ACC112 (cell line): ENCODE data around the gene ANLN.

ENCODE experiments used
- H2AFZ ChIP-seq: fragments of 200-600 bp; sonication (generic); one replicate; pipeline ENCODE4 v1.6.0; 2017; ENCODE audit warnings: antibody characterized with exemption, low read length; ENCODE audit not compliant: unreplicated experiment
- H3K27ac ChIP-seq: fragments of 200-600 bp; sonication (generic); 2 replicates; pipeline ENCODE4 v1.5.1; 2014; ENCODE audit warnings: low read depth, mild to moderate bottlenecking, antibody characterized with exemption, low read length, moderate library complexity
- H3K27me3 ChIP-seq: fragments of 200-600 bp; sonication (generic); 2 replicates; pipeline ENCODE4 v1.6.1; 2014; ENCODE audit warnings: mild to moderate bottlenecking, antibody characterized with exemption, low read length, moderate library complexity, mixed read lengths; ENCODE audit not compliant: insufficient read depth
- H3K36me3 ChIP-seq: fragments of 200-600 bp; sonication (generic); 2 replicates; pipeline ENCODE4 v1.6.1; 2016; ENCODE audit warnings: mild to moderate bottlenecking, antibody characterized with exemption, low read length, moderate library complexity, mixed read lengths; ENCODE audit not compliant: insufficient read depth
- H3K4me1 ChIP-seq: fragments of 200-600 bp; sonication (generic); one replicate; pipeline ENCODE4 v1.6.1; 2016; ENCODE audit warnings: low read length, mixed read lengths; ENCODE audit not compliant: insufficient read depth, unreplicated experiment, control insufficient read depth
- H3K4me3 ChIP-seq: fragments of 200-600 bp; sonication (generic); 2 replicates; pipeline ENCODE4 v1.5.1; 2014; ENCODE audit warnings: mild to moderate bottlenecking, low read depth, low read length
- H3K79me2 ChIP-seq: fragments of 200-600 bp; sonication (generic); one replicate; pipeline ENCODE4 v1.6.0; 2016; ENCODE audit warnings: low read length; ENCODE audit not compliant: control insufficient read depth, unreplicated experiment, insufficient read depth

ANLN gene

DNA sequence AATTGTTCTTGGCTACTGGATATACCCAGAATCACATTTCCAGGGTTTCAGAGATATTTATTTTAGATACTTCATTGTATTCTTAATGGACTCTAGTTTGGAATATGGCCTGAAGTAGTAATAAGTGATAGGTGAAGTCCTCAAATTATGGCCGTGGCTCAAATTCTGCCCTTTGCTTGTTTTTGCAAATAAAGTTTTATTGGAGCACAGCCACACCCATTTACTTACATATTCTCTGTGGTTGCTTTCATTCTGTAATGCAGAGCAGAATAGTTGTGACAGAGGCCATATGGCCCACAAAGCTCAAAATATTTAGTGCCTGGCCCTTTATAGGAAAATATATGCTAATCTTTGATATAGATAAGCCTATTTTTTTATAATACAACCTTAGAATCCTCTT is 19.5 kb downstream of the ANLN start:
- Histone ChIP-seq H2AFZ (no peak overlapping the region), H3K27me3 (no peaks in the 10 kb centered on the region), H3K36me3 (peaks cover 36% of the 10 kb centered on the region), H3K27ac (no peak overlapping the region), H3K4me3 (no peak overlapping the region), H3K79me2 (peaks cover 41% of the 10 kb centered on the region), H3K4me1 (peaks cover 6% of the 10 kb centered on the region)

DNA sequence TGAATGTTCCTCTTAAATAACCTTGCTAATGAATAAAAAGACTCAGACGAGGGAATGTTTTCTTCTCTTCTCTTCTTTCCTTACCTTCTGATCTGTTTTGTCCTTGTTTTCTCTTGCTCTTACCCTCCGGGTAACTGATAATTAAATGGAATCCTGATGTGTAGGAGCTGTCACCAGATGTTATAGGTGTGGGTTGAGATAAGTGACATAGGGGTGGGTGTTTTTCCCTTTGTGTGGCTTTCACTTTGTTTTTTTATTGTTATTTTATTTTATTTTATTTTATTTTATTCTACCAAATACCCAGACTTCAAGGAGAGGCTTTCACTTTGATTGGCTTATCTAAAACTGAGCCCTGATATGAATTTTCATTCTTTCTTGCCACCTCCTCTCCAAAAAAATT is 25.5 kb downstream of the ANLN start:
- Histone ChIP-seq H3K79me2 (peaks cover 11% of the 10 kb centered on the region), H3K4me3 (no peak overlapping the region), H3K36me3 (peaks cover 22% of the 10 kb centered on the region), H3K27me3 (no peaks in the 10 kb centered on the region), H3K4me1 (no peaks in the 10 kb centered on the region), H3K27ac (no peak overlapping the region), H2AFZ (no peak overlapping the region)

DNA sequence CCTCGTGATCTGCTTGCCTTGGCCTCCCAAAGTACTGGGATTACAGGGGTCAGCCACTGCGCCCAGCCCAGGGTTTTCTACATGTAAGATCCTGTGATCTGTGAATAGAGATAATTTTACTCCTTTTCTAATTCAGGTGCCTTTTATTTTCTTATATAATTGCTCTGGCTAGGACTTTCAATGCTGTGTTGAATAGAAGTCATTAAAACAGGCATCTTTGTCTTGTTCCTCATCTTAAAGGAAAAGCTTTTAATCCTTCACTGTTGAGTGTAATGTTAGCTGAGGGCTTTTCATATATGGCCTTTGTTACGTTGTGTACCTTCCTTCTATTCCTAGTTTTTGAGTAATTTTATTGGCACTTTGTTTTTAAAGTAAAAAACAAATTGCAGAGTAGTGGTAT is 26.6 kb downstream of the ANLN start:
- H3K36me3 ChIP-seq: peaks cover 19% of the 10 kb centered on the region

DNA sequence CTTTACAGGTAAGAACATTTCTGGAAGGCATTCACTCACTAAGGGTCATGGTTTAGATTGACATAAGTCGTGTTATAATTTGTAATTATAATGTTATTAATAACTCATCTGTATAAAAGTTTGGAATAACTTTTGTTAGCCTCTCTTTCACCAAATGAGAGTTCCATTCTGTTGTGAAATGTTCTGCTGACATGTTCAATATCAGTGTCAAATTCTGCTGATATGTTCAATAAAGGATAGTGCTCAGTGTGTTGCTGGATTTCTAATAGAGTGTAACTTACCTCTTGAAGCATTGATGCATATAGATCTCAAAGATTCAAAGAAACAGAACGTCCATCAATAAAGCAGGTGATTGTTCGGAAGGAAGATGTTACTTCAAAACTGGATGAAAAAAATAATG is 30.6 kb downstream of the ANLN start:
- Histone ChIP-seq H3K4me3 (no peak overlapping the region), H3K79me2 (peaks cover 4% of the 10 kb centered on the region), H3K27ac (no peak overlapping the region), H3K27me3 (no peaks in the 10 kb centered on the region), H3K36me3 (peaks cover 38% of the 10 kb centered on the region), H3K4me1 (no peaks in the 10 kb centered on the region), H2AFZ (no peak overlapping the region)

More for the DNA sequence above, 26.6 kb downstream of the ANLN start:
- no peaks in the 10 kb centered on the region for H3K27me3 ChIP-seq
- no peaks in the 10 kb centered on the region for H3K4me1 ChIP-seq
- peaks cover 7% of the 10 kb centered on the region for H3K79me2 ChIP-seq
- H3K27ac ChIP-seq: no peak overlapping the region
- no peak overlapping the region for H3K4me3 ChIP-seq
- no peak overlapping the region for H2AFZ ChIP-seq

DNA sequence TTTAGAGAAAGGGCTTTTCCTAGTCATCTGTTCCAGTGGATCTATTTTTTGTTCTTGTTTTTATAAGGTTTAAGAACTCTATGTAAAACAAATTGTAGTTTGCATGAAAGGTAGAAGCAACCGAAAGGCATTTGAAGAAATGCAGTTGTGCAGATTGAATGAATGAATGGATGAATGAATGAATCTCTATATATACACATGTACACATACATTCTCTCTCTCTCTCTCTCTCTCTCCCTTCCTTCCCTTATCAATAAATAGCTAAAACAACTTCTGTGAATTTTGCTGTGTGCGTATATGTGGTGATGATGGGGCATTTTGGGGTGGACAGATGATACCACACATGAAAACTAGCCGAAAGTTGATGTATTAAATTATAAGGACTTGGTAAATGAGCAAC is 32.4 kb downstream of the ANLN start:
- H3K4me3 ChIP-seq: no peak overlapping the region
- H3K4me1 ChIP-seq: no peaks in the 10 kb centered on the region
- no peaks in the 10 kb centered on the region for H3K27me3 ChIP-seq
- H3K27ac ChIP-seq: no peak overlapping the region
- peaks cover 55% of the 10 kb centered on the region for H3K36me3 ChIP-seq
- H2AFZ ChIP-seq: no peak overlapping the region
- H3K79me2 ChIP-seq: peaks cover 7% of the 10 kb centered on the region

DNA sequence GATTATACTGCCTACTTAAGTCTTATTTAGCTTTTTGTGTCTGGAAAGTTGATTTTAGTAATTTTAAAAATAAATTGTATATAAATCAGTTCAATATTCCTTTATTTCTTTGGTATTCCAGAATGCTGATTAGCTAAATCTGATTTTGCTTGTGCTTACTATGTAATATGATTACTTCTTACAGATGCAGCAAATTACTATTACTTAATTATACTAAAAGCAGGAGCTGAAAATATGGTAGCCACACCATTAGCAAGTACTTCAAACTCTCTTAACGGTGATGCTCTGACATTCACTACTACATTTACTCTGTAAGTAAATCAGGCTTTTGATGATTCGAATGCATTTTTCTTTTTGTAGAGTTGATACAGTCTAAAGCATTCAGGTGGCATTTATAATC is 34.0 kb downstream of the ANLN start:
- H3K36me3 ChIP-seq: peaks cover 55% of the 10 kb centered on the region
- no peaks in the 10 kb centered on the region for H3K27me3 ChIP-seq
- H3K27ac ChIP-seq: no peak overlapping the region
- H2AFZ ChIP-seq: no peak overlapping the region
- peaks cover 7% of the 10 kb centered on the region for H3K79me2 ChIP-seq
- H3K4me3 ChIP-seq: no peak overlapping the region
- no peaks in the 10 kb centered on the region for H3K4me1 ChIP-seq

DNA sequence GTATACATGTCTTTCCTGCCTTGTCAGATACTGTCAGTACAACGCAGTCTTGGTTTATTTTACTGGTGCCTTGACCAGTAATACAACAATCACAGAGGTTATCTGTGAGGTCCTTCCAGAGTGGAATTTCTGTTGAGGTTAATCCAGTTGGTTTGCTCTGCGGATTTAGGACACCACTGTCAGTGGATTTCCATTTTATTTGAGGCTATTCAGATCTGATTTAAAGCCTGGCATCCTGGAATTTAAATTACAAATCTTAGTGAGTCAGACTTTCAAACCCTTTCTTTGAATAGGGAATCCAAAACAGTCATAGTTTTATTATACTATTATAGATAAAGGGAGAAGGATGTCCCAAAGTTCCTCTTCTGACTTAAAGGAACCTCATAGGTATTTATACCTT is 40.5 kb downstream of the ANLN start:
- peaks cover 14% of the 10 kb centered on the region for H3K79me2 ChIP-seq
- no peaks in the 10 kb centered on the region for H3K27me3 ChIP-seq
- no peaks in the 10 kb centered on the region for H3K4me1 ChIP-seq
- peaks cover 43% of the 10 kb centered on the region for H3K36me3 ChIP-seq
- no peak overlapping the region for H2AFZ ChIP-seq
- H3K27ac ChIP-seq: no peak overlapping the region
- H3K4me3 ChIP-seq: no peak overlapping the region

DNA sequence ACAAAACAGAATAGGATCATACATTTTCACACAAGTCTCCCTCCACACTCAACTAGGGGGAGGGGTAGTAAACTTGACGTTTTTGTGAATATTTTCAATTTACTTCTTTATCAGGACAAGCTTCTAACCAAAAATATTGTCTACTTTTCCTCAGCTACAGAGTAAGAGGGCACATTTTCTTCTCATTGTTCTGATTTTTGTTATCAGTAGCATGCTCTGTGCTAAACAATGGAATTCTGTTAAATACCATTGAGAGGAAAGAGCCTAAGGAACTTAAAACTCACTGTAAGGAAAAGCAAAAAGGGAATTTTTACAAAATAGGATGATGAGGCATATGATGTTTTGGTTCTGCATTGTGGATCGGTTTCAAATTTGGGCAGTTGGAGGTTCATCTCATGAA is 41.2 kb downstream of the ANLN start:
- Histone ChIP-seq H3K79me2 (peaks cover 14% of the 10 kb centered on the region), H3K27ac (no peak overlapping the region), H3K4me1 (no peaks in the 10 kb centered on the region), H3K36me3 (peaks cover 37% of the 10 kb centered on the region), H3K27me3 (no peaks in the 10 kb centered on the region), H3K4me3 (no peak overlapping the region), H2AFZ (no peak overlapping the region)

DNA sequence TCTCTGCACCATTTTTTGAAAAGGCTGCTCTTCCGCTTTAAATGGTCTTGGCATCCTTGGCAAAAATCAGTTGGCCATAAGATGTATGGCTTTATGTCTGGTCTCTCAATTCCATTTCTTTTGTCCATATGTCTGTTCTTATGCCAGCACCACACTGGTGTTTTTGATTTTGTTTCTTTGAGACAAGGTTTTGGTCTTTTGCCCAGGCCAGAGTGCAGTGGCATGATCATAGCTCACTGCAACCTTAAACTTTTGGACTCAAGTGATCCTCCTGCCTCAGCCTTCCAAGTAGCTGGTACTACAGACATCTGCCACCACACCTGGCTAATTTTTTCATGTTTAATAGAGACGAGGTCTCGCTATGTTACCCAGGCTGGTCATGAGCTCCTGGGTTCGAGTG is 48.5 kb downstream of the ANLN start:
- H3K4me3 ChIP-seq: no peak overlapping the region
- peaks cover 9% of the 10 kb centered on the region; the same call in 1 of the 2 replicates for H3K36me3 ChIP-seq
- no peaks in the 10 kb centered on the region for H3K27me3 ChIP-seq
- peaks cover 19% of the 10 kb centered on the region for H3K79me2 ChIP-seq
- no peak overlapping the region for H3K27ac ChIP-seq
- H3K4me1 ChIP-seq: peaks cover 3% of the 10 kb centered on the region
- H2AFZ ChIP-seq: no peak overlapping the region

DNA sequence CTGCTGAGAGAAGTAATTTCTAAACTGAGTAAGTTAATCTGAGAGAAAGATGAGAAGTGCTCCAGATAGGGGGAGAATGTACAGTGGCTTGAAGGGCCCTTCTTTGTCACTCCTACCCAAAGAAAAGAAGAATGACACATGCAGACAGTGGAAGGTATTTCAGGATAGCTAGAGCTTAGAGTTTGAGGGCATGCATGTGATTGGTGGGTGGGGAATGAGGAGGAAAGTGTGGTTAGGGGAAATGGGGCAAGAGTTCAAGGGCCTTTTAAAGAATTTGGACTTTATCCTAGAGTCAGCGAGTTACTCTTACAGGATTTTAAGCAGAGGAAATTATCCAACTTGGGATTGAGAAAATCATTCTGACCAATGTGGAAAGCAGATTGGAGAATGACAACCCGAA is 50.0 kb downstream of the ANLN start:
- Histone ChIP-seq H3K36me3 (peaks cover 15% of the 10 kb centered on the region), H3K79me2 (peaks cover 13% of the 10 kb centered on the region), H2AFZ (no peak overlapping the region)

DNA sequence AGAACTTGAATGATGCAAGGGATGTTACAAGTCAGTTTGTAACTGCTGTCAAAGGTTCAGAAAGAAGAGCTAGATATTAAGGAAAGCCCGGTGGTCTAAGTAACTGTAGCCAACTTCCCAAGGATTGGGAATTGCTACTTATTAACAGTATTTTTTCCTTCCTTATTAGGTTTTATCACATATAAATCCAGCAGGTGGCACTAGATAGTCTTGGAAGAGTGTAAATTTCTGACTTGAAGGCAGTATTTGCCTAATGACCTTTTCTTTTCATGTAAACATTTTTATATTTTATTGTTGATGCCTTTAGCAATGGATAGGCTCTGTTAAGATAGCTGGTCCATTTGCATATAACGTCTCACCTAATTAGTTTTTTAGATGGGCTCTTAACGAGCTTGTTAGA is 51.2 kb downstream of the ANLN start:
- peaks cover 13% of the 10 kb centered on the region for H3K79me2 ChIP-seq
- H3K4me1 ChIP-seq: peaks cover 3% of the 10 kb centered on the region
- H3K27ac ChIP-seq: no peak overlapping the region
- no peak overlapping the region for H3K4me3 ChIP-seq
- no peak overlapping the region for H2AFZ ChIP-seq
- H3K27me3 ChIP-seq: no peaks in the 10 kb centered on the region
- H3K36me3 ChIP-seq: peaks cover 22% of the 10 kb centered on the region

More for the DNA sequence above, 50.0 kb downstream of the ANLN start:
- Histone ChIP-seq H3K4me3 (no peak overlapping the region), H3K4me1 (peaks cover 3% of the 10 kb centered on the region), H3K27ac (no peak overlapping the region), H3K27me3 (no peaks in the 10 kb centered on the region)
